ENCODE results near the gene MICALL2. TPM values are rescaled to one million over a fixed set of nuclear protein-coding genes. Genes with fewer than 3 reads are reported as not detected.

Gene MICALL2
- total and polyA plus RNA-seq, 4 donors, result 19.0 to 70.6 (median 41.0) TPM

DNA sequence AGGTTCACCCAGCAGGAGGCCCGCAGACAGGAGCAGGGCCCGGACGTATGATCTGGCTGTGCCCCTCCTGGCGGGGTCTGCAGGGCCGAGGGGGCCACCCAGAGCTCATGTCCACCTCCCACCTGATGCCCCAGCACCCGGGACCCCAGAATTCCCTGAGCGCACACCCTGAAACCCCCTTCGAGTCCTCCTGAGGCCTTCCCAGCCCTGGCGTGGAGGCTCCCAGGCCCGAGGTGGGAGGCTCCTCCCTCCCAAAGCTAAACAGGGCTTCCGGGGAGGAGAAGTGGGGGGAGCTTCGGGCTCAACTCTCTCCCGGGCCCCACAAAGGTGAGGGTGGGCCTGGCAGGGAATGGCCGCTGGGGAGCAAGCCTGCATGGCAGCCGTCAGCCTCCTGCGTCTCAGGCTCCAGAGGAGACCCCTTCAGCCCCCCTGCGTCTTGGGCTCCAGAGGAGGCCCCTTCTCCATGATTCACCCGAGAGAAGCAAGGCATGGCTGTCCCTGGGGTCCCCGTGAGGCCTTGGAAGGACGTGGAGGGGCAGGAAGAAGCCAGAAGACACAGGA, 30.2 kb downstream of the MICALL2 start:
- ATAC-seq (ENCODE audit: insufficient read depth, low FRiP score), result no peak
- DNase-seq, result no peak
- 54 to 55% methylated on average over 19 to 20 of the region's 20 CpGs for WGBS, 2 donors
- H3K9me3 ChIP-seq (ENCODE audit: control insufficient read depth in 4 of 4, insufficient read depth in 3 of 4, low read length in 3 of 4), result peaks cover 0 to 4% (median 0%) of the 10 kb centered on the region in 4 donors
- H3K36me3 ChIP-seq (ENCODE audit: control insufficient read depth in 4 of 4, insufficient read depth in 4 of 4, low read length in 4 of 4), result peaks cover 0 to 1% (median 0%) of the 10 kb centered on the region in 4 donors
- H3K27me3 ChIP-seq (ENCODE audit: control insufficient read depth in 3 of 3, insufficient read depth in 3 of 3, low read length in 2 of 3), result peaks cover 0 to 9% (median 0%) of the 10 kb centered on the region in 3 donors
- H3K9ac ChIP-seq (ENCODE audit: insufficient read depth in 1 of 2, low read length in 2 of 2), result no peak overlapping the region
- TF ChIP-seq, protein P1, sequence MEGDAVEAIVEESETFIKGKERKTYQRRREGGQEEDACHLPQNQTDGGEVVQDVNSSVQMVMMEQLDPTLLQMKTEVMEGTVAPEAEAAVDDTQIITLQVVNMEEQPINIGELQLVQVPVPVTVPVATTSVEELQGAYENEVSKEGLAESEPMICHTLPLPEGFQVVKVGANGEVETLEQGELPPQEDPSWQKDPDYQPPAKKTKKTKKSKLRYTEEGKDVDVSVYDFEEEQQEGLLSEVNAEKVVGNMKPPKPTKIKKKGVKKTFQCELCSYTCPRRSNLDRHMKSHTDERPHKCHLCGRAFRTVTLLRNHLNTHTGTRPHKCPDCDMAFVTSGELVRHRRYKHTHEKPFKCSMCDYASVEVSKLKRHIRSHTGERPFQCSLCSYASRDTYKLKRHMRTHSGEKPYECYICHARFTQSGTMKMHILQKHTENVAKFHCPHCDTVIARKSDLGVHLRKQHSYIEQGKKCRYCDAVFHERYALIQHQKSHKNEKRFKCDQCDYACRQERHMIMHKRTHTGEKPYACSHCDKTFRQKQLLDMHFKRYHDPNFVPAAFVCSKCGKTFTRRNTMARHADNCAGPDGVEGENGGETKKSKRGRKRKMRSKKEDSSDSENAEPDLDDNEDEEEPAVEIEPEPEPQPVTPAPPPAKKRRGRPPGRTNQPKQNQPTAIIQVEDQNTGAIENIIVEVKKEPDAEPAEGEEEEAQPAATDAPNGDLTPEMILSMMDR (IDR thresholded peaks at IDR 0.05; ENCODE audit: control extremely low read depth, extremely low read depth), result no peak
- H3K4me1 ChIP-seq (ENCODE audit: control insufficient read depth in 5 of 5, insufficient read depth in 5 of 5, low read length in 5 of 5), result peaks cover 0 to 3% (median 0%) of the 10 kb centered on the region in 5 donors
- H3K27ac ChIP-seq (ENCODE audit: low read depth in 1 of 2, low read length in 1 of 2), result no peak overlapping the region
- H3K4me3 ChIP-seq, result no peak overlapping the region

DNA sequence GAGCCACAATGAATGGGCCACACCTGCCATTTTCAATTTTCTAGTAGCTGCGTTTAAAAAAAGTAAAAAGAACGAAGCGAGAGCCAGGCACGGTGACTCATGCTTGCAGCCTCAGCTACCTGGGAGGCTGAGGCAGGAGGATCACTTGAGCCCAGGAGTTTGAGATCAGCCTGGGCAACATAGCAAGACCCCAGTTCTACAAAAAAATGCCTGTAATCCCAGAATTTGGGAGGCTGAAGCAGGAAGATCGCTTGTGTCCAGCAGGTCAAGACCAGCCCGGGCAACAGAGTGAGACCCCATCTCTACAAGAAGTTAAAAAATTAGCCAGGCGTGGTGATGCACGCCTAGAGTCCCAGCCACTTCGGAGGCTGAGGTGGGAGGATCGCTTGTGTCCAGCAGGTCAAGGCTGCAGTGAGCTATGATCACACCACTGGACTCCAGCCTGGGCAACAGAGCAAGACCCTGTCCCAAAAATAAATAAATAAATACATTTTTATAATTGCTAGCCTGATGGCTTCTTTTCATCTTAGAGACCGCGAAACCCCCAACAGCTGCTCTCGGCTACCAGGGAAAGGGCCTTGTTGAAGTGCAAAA, 32.1 kb downstream of the MICALL2 start:
- H3K9ac ChIP-seq (ENCODE audit: insufficient read depth in 1 of 2, low read length in 2 of 2), result no peak overlapping the region
- TF ChIP-seq, protein P1 (IDR thresholded peaks at IDR 0.05; ENCODE audit: control extremely low read depth, extremely low read depth), result no peak
- WGBS, 2 donors, result 91 to 92% methylated on average over 13 of the region's 13 CpGs

DNA sequence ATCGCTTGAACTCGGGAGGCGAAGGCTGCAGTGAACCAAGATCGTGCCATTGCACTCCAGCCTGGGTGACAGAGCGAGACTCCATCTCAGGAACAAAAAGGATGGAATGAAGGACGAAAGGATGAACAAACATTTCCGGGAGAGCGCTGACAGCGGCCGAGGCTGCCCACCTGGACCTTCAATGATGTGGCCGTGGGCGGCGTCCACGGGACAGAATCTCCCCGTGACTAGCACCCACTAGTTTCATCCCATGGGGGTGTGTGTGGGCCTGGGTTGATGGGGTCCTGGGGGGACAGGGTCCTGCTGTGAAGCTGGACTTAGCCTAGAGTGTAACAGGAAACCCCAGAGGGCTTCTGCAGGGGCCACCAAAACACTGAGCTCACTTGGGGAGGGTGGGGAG, 32.8 kb downstream of the MICALL2 start:
- WGBS, 2 donors, result 92 to 94% methylated on average over 15 of the region's 15 CpGs
- Histone ChIP-seq H3K4me1 (ENCODE audit: control insufficient read depth in 5 of 5, insufficient read depth in 5 of 5, low read length in 5 of 5) (peaks cover 0 to 8% (median 0%) of the 10 kb centered on the region in 5 donors), H3K4me3 (no peak overlapping the region), H3K36me3 (ENCODE audit: control insufficient read depth in 4 of 4, insufficient read depth in 4 of 4, low read length in 4 of 4) (no peaks in the 10 kb centered on the region), H3K9me3 (ENCODE audit: control insufficient read depth in 4 of 4, insufficient read depth in 3 of 4, low read length in 3 of 4) (peaks cover 0 to 4% (median 0%) of the 10 kb centered on the region in 4 donors), H3K27ac (ENCODE audit: low read depth in 1 of 2, low read length in 1 of 2) (no peak overlapping the region), H3K9ac (ENCODE audit: insufficient read depth in 1 of 2, low read length in 2 of 2) (no peak overlapping the region), H3K27me3 (ENCODE audit: control insufficient read depth in 3 of 3, insufficient read depth in 3 of 3, low read length in 2 of 3) (peaks cover 0 to 16% (median 2%) of the 10 kb centered on the region in 3 donors)
- DNase-seq (no peak), ATAC-seq (ENCODE audit: insufficient read depth, low FRiP score) (no peak)
- TF ChIP-seq, protein P1 (IDR thresholded peaks at IDR 0.05; ENCODE audit: control extremely low read depth, extremely low read depth), result no peak

More for the DNA sequence above, 32.1 kb downstream of the MICALL2 start:
- no peak overlapping the region for H3K4me3 ChIP-seq
- ATAC-seq (ENCODE audit: insufficient read depth, low FRiP score), result no peak
- peaks cover 0 to 20% (median 2%) of the 10 kb centered on the region in 3 donors for H3K27me3 ChIP-seq (ENCODE audit: control insufficient read depth in 3 of 3, insufficient read depth in 3 of 3, low read length in 2 of 3)
- no peaks in the 10 kb centered on the region for H3K36me3 ChIP-seq (ENCODE audit: control insufficient read depth in 4 of 4, insufficient read depth in 4 of 4, low read length in 4 of 4)
- peaks cover 0 to 8% (median 0%) of the 10 kb centered on the region in 5 donors for H3K4me1 ChIP-seq (ENCODE audit: control insufficient read depth in 5 of 5, insufficient read depth in 5 of 5, low read length in 5 of 5)
- no peak for DNase-seq
- H3K9me3 ChIP-seq (ENCODE audit: control insufficient read depth in 4 of 4, insufficient read depth in 3 of 4, low read length in 3 of 4), result peaks cover 0 to 4% (median 0%) of the 10 kb centered on the region in 4 donors
- H3K27ac ChIP-seq (ENCODE audit: low read depth in 1 of 2, low read length in 1 of 2), result no peak overlapping the region
